SK-N-SH treated with all-trans-retinoic acid at 6 μM for 48 hours (cell line): ENCODE data around the gene C6orf89.

Source experiments
- PATZ1 ChIP-seq: fragments of 250-450 bp; sonication (Bioruptor Pico); IDR thresholded peaks from 2 replicates; pipeline ENCODE4 v1.8.0; 2020; ENCODE audit warnings: mild to moderate bottlenecking, moderate library complexity, borderline replicate concordance
- PPARA ChIP-seq: fragments of 250-450 bp; sonication (Bioruptor Pico); IDR thresholded peaks from 2 replicates; pipeline ENCODE4 v1.5.0; 2020; ENCODE audit warnings: mild to moderate bottlenecking, borderline replicate concordance
- TCF4 ChIP-seq: fragments of 250-450 bp; sonication (Bioruptor Pico); IDR thresholded peaks from 2 replicates; pipeline ENCODE4 v1.8.0; 2021; ENCODE audit warnings: mild to moderate bottlenecking, moderate library complexity, borderline replicate concordance
- TSHZ2 ChIP-seq: fragments of 250-450 bp; sonication (Bioruptor Pico); IDR thresholded peaks from 2 replicates; pipeline ENCODE4 v1.5.0; 2020; ENCODE audit warnings: mild to moderate bottlenecking, moderate library complexity
- ZFP30 ChIP-seq: fragments of 450-650 bp; formaldehyde crosslinking; IDR thresholded peaks from 2 replicates; pipeline ENCODE4 v1.5.0; 2022; ENCODE audit warnings: mild to moderate bottlenecking, moderate library complexity
- ZNF70 ChIP-seq: fragments of 450-650 bp; formaldehyde crosslinking; IDR thresholded peaks from 2 replicates; pipeline ENCODE4 v1.5.0; 2020; ENCODE audit warnings: mild to moderate bottlenecking, moderate library complexity

DNA sequence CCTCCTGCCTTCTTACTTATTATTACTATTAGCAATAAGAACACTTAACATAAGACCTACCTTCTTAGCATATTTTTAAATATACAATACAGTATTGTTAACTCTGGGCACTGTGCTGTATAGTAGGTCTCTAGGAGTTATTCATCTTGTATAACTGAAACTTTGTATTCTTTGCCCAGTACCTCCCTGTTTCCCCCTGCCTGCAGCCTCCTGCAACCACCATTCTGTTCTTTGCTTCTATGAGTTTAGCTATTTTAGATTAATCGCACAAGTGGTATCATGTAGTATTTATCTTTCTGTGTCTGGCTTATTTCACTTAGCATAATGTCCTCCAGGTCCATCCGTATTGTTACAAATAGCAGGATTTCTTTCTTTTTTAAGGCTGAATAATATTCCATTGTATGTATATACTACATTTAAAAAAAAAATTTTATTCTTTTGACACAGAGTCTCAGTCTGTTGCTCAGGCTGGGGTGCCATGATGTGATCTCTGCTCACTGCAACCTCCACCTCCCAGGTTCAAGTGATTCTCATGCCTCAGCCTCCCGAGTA, 4.4 kb downstream of the C6orf89 start:
- TF ChIP-seq ZFP30 (CRISPR knock-in tag) (no peak), ZNF70 (CRISPR knock-in tag) (no peak), PATZ1 (CRISPR knock-in tag) (no peak), TCF4 (CRISPR knock-in tag) (no peak), TSHZ2 (CRISPR knock-in tag) (no peak), PPARA (CRISPR knock-in tag) (no peak)
